Posterior cingulate gyrus (tissue), 11 donors: ENCODE measurements around the gene TMEM109.
"Not testable (repeated sequence)": the region's sequence is repeated elsewhere in the genome, so short reads cannot be mapped to it uniquely, and the experiment has no call there.

ENCODE experiments used
- DNase-seq, 10 donors: peaks; one replicate each; pipeline versions ENCODE4 v3.0.0 to v3.0.0-alpha.2; 2020 to 2021; ENCODE audit warnings: mixed read lengths in 3 of 10
- intact Hi-C: fragments of 100-400 bp; cut with DNase I; formaldehyde crosslinking; loops from one replicate; pipeline ENCODE4 v1.15.1; 2023

TMEM109 gene

DNA sequence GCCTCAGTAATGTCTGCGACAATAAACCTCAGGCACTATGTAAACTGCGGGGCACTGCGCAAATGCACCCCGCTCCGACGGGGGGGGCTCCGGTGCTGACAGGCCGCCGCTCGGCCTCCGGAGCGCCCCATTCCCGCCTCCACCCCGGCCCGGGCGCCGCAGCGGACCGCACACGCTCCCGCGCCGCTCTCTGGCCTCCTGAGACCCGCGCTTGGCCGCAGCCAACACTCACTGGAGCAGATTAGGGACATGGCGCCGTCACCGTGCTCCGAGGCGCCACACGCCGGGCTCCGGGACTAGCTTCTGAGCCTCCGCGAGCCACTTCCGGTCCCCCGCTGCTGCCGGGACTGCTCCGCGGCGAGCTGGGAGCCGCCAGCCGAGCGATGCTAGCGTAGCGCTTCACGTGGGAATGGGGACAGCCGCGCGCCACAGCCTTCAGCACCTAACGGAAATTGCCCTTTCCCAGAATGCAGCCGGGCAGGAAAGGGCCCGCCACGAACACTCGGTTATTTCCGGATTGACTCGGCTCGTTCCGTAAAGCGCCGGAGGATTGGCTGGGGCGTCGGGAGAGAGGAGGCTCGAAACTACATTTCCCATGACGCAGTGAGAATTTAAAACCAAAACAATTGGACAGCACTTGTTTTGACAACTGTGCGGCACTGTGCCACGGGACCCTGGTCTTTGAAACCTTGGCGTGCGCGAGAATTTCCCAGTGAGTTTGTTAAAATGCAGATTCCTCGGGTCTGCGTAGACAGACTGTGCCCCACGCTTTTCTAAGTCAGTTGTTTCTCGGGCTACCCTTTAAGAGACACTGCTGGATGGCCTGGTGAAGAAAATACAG is 7.6 kb upstream of the TMEM109 start, which contains the start of gene PRPF19:
TSS of gene PRPF19 (minus strand) at position 454 of the 841 bp plus-strand sequence. CDS start at position 251, 203 bp downstream.
- DNase-seq, result peak; percentile 93 to 99 (median 98)
- intact Hi-C loops, result loop anchor here (5.0 kb wide), 1 partner anchor 256 kb away; the partner anchor contains the start of gene VPS37C

DNA sequence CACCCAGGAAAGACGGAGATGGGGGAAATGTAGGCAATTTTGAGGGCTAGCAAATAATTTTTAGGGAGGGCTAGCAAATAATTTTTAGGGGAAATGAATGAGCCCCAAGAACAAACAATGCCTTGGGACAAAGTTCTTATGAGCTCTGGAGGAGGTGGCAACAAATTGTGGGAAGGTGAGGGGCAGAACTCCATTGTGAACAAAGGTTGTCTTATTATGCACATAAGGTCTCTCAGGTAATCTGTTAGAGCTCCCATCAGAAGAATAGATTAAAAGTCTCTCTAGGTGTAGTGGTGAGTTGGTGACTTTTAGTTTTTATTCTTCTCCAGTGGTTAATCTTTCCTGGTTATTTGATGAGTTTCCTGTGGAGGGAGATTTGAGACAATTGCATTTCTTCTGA is 5.2 kb upstream of the TMEM109 start:
- intact Hi-C loops, result loop anchor here (5.0 kb wide), 1 partner anchor 253 kb away; the partner anchor contains the start of gene VPS37C

DNA sequence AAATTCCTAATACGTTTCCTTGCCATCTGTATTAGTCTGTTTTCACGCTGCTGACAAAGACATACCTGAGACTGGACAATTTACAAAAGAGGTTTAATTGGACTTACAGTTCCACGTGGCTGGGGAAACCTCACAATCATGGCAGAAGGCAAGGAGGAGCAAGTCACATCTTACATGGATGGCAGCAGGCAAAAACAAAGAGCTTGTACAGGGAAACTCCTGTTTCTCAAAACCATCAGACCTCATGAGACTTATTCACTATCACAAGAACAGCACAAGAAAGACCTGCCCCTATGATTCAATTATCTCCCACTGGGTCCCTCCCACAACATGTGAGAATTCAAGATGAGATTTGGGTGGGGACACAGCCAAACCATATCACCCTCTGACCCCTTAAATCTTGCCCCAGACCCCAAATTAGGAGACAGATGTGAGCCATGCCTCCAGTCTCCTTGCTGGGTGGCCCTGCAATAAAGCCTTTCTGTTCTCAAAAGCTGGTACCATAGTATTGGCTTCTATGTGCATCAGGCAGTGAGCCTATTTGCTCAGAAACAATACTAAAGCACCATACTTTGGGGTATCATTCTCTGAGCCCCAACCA is 4.2 kb upstream of the TMEM109 start:
- intact Hi-C loops, result loop anchor here (5.0 kb wide), 1 partner anchor 253 kb away; the partner anchor contains the start of gene VPS37C

More for the DNA sequence above, 5.2 kb upstream of the TMEM109 start:
- DNase-seq, result no peak

DNA sequence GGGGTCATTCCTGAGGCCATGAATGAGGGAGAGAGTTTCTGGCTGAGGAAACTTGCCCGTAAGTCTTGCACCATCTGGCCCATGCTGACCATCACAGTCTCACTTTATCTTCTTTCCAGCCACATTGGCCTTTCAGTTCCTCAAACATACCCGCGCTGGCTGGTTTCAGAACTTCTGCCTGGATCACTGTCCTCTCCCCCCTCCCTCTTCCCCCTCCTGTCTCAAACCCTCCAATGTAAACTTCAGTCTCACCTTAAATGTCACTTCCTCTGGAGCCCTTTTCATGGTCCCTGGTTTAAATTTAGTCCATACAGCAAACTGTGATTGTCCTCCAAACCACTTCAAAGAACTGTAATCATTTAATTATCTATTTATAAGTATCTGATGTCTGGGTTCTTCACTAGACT is 3.7 kb upstream of the TMEM109 start:
- no peak for DNase-seq
- intact Hi-C loops, result no loop called here

More for the DNA sequence above, 4.2 kb upstream of the TMEM109 start:
- not testable (repeated sequence) for DNase-seq

DNA sequence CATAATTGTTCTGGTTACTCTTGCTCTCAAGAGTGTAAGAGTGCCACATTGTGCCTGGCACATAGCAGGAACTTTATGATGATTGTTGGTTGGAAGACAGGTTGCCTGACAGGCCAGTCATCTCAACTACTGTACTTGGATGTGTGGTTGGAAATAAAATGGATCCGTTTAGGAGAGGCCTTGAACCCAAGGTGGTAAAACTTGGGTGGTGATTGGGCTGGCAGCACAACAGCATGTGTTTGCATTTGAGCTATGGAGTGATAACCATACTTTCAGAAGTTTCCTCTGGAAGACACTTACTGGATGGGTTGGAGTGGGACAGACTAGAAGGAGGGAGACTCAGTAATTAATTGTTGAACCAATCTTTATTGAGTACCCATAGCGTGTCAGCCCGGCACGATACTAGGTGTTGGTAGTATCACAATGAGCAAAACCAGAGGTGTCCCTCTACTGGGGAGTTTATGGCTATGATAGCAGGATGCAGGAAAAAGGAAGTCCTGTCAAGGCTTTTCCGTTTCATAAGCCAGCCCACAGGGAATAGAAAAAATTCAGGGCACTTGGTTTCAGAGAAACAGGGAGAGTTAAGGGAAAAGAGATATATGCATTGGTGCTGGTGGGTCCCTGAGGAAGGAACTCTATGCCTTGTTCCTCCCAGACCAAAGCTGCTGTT is 3.1 kb upstream of the TMEM109 start:
- no peak for DNase-seq
- intact Hi-C loops, result no loop called here

DNA sequence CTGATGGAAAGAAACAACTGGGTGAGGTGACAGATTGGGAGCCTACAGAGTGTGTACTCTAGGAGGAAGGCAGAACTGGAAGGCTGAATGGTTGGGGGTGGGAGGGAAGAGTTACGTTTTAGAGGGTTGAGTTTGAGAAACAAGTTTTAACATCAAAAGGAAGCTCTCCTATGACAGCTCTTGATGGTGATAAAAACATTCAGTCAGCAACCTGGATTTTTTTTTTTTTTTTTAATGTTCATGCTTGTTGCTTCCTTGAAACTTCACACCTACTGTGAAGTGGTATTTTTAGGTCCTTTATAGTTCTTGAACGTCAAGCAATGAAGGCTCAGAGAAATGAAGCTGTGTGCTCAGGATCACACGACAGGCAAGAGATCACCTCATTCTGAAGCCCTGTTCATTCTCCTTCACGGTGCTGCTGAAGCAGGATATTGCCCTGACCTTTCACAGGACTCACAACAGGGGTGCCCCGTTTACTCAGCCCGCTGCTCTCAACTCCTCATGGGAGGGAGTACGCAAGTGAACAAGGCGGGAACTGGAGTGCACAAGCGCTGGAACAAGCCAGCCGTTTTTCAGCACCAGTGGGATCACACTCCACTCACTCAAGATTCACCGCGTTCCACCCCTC is 1.6 kb upstream of the TMEM109 start:
- intact Hi-C loops, result no loop called here
- DNase-seq, result no peak

DNA sequence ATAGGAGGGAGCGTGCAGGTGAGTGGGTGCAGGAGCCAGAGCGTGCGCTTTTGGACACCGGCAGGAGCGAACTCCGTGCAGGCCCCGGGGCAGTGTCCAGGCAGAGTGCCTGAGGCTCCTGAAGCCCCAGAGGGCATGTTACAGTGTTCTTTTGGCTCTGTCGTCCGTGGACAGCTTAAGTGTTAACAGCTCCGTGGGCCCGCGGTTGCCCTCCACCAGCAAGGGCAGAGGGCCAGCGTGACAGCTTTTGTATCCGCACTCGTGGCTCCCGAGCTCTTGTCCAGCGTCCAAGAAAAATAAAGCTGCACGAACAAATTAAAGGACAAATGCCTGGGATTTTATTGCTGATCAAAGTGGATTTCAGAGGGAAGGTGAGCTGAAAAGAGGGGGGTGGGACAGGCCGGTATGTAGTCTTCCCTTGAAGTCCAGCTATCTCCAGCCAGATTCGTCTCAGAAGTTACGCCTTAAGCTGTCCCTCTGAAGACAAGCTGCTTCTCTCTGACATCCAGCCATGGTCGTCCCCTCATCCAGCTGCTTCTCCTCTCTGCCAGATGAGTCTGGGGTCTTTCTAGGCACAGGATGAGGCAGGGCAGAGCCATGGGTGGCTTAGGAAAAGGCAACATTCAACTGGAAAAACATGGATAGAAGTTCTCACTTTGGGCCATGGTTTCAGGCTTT is 968 bp upstream of the TMEM109 start:
- DNase-seq, result peak in 1 of 10 donors; percentile 67
- intact Hi-C loops, result no loop called here

DNA sequence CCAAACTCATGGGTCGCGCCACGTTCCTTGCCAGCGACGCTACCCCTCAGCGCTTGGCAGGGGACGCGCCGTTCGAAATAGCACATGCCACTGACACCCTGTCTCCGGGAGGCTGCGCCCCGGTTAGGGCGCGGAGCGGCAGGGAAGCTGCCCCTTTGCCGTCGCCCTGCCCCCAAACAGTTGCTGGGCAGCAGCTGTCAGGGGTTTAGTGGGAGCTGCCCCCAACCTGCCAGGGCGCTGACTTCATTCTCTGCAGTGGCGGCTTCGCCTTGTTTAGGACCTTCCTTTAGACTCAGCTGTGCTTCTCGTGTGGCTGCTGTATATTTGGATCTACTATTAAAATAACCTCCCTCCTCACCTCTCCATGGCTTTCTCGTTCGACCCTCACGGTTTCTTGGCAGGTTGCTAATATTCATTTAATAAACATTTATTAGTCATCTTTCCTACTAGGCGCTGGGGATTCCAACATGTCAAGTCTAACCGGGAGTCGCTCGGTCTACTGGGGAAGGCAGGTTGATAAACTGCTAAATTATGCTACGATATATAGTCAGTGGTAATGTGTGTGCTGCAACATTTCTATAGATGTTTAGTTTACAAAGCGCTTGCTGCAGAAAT is 782 bp downstream of the TMEM109 start:
- peak in 2 of 10 donors; percentile 27 to 76 for DNase-seq
- intact Hi-C loops, result no loop called here

DNA sequence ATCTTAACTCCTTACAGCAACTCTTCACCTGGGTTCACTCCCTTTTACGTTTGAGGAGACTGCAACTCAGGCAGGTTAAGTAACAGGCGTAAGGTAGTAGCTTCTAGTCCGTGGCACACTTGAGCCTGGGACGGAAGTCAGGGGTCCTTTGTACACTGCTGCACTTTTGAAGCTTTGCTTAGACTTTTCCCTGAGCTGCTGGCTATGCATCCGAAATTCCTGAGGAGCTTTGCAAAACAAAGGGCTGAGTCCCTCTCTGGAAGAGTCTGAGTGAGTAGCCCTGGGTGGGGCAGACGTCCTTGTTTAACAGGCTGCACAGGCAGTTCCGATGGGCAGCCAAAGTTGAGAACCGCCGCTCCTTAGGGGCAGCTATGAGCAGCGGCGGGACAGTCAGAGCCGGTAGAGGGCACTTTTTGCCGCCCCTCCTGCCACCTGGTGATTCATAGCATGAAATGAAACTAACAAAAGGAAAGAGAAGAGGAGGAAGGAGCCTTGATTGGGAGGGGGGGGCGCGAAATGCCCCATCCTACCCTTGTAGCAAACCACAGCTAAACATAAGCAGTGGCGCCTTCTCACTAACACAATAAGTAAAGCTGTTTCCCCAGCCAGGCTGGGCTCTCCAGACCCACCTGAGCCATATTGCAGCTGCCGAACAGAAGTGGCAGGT is 1.4 kb downstream of the TMEM109 start:
- intact Hi-C loops, result no loop called here
- peak in 4 of 10 donors; percentile 38 to 91 (median 66) for DNase-seq

DNA sequence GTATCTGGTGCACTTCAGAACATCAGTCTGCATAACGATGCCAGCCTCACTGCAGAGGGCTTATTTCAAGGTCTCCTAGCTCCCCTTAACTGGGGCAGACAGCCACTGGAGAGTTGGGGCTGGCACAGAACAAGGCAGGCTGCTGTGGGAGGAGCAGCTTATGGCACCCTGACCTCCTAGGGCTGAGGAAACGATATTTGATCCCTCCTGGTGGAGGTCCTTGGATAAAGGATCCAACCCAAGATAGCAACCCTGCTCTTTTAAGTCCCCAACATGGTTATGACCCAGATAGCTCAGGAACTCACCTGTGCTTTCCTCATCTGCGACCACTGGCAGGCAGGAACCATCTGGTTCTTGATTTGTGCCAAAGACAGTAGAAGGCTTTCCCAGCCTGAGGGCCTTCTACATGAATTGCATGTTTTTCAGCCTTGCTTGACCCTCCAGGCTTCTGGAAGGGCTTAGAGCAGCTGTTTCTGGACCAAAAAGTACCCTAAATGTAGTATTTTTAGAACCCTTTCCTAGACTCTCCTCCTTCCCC is 2.8 kb downstream of the TMEM109 start:
- peak in 1 of 10 donors; percentile 31 for DNase-seq
- intact Hi-C loops, result no loop called here

DNA sequence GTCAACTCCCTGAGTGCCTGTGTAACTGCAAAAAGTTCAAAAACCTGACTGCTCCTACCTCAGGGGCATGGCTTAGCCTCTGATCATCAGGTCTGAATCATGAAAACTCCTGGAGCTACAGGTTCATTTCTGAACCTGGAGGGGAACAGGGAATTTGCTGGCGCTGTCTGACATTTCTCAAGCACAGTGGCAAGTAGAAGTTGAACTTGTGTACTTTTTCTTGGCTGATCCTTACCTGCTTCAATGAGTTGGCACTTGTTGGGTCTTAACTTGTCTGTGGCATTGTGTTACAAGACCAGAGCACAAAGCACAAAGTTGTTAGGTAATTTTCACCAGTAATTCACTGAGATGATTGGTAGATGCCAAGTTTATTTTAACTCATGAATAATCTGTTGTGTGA is 3.3 kb downstream of the TMEM109 start:
- DNase-seq, result no peak
- intact Hi-C loops, result no loop called here

DNA sequence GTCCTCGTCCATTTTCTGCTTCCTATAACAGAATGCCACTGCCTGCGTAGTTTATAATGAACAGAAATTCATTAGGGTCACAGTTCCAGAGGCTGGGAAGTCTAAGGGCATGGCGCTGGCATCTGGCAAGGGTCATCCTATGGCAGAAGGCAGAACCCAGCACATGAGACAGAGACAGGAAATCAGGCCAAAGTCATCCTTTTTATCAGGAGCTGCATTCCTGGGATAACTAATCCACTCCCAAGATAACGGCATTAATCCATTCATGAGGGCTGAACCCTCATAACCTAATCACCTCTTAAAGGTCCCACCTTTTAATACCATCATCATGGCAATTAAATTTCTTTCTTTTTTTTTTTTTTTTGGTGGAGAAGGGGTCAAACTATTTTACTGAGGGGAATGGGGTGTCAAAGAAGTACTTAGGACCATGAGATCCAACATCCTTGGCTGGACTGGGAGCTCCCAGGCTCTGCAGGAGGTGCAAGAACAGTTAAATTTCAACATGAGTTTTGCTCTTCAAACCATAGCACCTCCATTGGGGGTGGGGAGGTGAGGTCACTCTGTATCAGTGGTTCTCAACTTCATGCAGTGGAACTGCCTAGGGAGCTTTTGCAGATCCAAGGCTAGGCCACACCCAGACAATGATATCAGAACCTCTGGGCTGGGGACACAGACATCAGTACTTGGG is 4.4 kb downstream of the TMEM109 start:
- no peak for DNase-seq
- intact Hi-C loops, result no loop called here

DNA sequence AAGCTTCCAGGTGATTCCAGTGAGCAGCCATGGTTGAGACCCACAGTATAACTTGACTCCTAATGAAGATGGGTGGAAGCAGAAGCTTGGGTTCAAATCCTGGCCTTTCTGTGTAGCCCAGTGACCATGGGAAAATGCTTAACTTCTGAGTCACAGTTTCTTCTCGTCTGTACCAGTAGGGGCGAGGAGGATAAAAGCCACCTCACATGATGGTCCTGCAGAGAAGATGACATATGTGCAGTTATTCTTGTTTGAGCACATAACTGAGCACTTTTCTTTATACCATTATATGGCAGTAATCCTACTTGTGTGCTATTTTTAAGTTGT is 4.9 kb downstream of the TMEM109 start:
- intact Hi-C loops, result no loop called here

DNA sequence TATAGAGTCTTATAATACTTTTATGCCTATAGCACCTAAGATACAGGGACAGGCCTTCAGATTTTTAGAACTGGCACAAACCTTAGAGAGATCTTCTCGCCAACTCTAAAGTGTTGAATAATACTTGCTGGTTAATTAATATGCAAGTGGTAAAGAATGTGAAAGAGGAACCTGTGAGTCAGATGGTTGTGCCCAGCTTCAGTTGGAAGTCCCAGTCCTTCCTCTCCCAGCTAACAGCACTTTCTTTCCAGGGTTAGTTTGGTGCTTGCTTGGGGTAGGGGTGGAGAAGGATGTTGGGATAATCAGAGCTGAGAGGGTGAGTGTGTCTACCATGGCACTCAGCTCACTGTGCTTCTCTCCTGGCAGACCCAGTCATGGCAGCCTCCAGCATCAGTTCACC is 5.4 kb downstream of the TMEM109 start:
- intact Hi-C loops, result no loop called here

More for the DNA sequence above, 4.9 kb downstream of the TMEM109 start:
- DNase-seq, result peak in 1 of 10 donors; percentile 39

DNA sequence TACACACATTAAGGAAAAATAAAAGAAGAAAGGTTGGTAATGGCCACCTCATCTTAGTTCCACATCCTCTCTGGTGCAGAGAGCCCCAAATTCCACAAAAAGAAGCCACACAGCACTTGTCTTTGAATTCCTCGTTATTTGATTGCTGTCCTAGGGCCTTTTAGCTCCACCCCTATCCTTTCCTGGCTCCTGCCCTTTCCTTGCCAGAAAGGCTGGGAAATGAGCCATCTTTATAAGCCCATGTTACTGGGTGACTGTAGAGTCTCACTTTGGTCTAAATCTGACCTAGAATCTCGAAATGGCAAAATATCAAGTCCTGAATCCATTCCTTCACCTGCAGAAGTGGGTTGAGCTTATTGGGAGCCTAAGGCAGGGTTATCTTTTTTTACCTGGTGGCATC is 6.0 kb downstream of the TMEM109 start:
- DNase-seq, result peak in 1 of 10 donors; percentile 11
- intact Hi-C loops, result loop anchor here (5.0 to 10.0 kb wide), 2 partner anchors 117 to 215 kb away; no protein-coding TSS in a partner anchor

More for the DNA sequence above, 5.4 kb downstream of the TMEM109 start:
- peak in 1 of 10 donors; percentile 41 for DNase-seq

DNA sequence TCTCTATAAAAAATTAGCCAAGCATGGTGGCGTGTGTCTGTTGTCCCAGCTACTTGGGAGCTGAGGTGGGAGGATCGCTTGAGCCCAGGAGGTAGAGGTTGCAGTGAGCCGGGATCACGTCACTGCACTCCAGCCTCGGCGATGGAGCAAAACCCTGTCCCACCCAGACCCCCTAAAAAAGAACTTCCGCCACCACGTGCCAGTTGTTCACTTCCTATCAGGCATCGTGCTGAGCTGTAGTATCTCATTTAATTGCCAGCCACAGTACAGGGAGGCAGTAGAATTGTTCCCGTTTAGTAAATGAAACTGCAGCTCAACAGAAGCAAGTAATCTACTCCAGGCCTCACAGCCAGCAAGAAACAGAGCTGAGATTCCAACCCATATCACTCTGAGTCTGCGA is 7.3 kb downstream of the TMEM109 start:
- DNase-seq, result peak in 1 of 10 donors; percentile 57
- intact Hi-C loops, result loop anchor here (5.0 to 10.0 kb wide), 2 partner anchors 116 to 214 kb away; no protein-coding TSS in a partner anchor

DNA sequence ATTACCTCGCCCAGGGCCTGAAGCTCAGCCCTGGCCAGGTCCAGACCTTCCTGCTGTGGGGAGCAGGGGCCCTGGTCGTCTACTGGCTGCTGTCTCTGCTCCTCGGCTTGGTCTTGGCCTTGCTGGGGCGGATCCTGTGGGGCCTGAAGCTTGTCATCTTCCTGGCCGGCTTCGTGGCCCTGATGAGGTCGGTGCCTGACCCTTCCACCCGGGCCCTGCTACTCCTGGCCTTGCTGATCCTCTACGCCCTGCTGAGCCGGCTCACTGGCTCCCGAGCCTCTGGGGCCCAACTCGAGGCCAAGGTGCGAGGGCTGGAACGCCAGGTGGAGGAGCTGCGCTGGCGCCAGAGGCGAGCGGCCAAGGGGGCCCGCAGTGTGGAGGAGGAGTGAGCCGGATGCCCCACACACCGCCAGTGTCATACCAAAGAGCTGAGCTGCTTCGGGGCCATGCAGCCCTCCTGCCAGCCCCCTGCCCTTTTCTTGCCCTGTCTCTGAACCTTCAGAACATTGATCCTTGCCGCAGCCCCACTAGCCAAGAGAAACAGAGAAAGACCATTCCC is 7.9 kb downstream of the TMEM109 start:
- peak in 1 of 10 donors; percentile 81 for DNase-seq
- intact Hi-C loops, result loop anchor here (5.0 to 10.0 kb wide), 2 partner anchors 115 to 213 kb away; no protein-coding TSS in a partner anchor
